ENCODE results near the gene FFAR4. TPM values are rescaled to one million over a fixed set of nuclear protein-coding genes. Genes with fewer than 3 reads are reported as not detected.

FFAR4 gene
- total and polyA plus RNA-seq, 2 donors (not counting 1 experiment from before 2014, with no cell fraction given) = not detected

DNA sequence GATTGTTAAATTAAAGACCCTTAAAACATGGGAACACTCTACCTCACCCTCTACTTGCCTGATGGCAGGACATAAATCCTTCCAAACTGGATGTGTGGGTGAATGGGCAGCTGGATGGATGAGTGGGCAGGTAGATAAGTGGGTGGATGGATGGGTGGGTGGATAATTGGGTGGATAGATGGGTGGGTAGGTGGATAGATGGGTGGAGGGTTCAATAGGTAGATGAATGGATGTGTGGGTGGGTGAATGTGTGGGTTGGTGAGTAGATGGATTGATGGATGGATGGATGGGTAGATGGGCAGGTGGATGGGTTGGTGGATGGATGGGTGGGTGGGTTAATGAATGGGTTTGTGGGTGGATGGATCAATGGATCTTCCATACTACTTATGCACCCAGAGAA lies 18.9 kb upstream of the FFAR4 start:
- no peak overlapping the region for H2AFZ ChIP-seq (ENCODE audit: low read length)
- no peak overlapping the region for H3K4me2 ChIP-seq (ENCODE audit: extremely low read depth, insufficient read depth, low read length)
- no peak for TF ChIP-seq EZH2 (IDR thresholded peaks at IDR 0.05; ENCODE audit: low read length, missing control alignments)
- TF ChIP-seq, protein P1, sequence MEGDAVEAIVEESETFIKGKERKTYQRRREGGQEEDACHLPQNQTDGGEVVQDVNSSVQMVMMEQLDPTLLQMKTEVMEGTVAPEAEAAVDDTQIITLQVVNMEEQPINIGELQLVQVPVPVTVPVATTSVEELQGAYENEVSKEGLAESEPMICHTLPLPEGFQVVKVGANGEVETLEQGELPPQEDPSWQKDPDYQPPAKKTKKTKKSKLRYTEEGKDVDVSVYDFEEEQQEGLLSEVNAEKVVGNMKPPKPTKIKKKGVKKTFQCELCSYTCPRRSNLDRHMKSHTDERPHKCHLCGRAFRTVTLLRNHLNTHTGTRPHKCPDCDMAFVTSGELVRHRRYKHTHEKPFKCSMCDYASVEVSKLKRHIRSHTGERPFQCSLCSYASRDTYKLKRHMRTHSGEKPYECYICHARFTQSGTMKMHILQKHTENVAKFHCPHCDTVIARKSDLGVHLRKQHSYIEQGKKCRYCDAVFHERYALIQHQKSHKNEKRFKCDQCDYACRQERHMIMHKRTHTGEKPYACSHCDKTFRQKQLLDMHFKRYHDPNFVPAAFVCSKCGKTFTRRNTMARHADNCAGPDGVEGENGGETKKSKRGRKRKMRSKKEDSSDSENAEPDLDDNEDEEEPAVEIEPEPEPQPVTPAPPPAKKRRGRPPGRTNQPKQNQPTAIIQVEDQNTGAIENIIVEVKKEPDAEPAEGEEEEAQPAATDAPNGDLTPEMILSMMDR (conservative IDR thresholded peaks at IDR 0.05 in 1 of 2, IDR thresholded peaks at IDR 0.05 in 1 of 2; ENCODE audit: low read depth in 1 of 2, low read length in 2 of 2) = no peak
- H3K27me3 ChIP-seq (ENCODE audit: control insufficient read depth, insufficient read depth, low read length) = peaks cover 5% of the 10 kb centered on the region
- no peak overlapping the region for H3K9ac ChIP-seq (ENCODE audit: insufficient read depth, low read length)
- no peaks in the 10 kb centered on the region for H3K79me2 ChIP-seq (ENCODE audit: control insufficient read depth, insufficient read depth, low read length)
- no peak overlapping the region for H3K27ac ChIP-seq (ENCODE audit: insufficient read depth, low read length)
- H4K20me1 ChIP-seq (ENCODE audit: control insufficient read depth, extremely low read depth, insufficient read depth, low read length) = no peaks in the 10 kb centered on the region
- no peak for DNase-seq (ENCODE audit: low read depth in 2 of 2)
- H3K4me1 ChIP-seq (ENCODE audit: control insufficient read depth, extremely low read depth, insufficient read depth, low read length) = no peaks in the 10 kb centered on the region
- H3K9me3 ChIP-seq (ENCODE audit: control insufficient read depth, insufficient read depth, low read depth, low read length) = no peaks in the 10 kb centered on the region
- no peak overlapping the region for H3K4me3 ChIP-seq (replicated peaks in 1 of 4; ENCODE audit: control extremely low read depth in 1 of 4, insufficient read depth in 1 of 4, low read depth in 3 of 4, low read length in 4 of 4)
- H3K36me3 ChIP-seq (ENCODE audit: control insufficient read depth, insufficient read depth, low read length) = no peaks in the 10 kb centered on the region

DNA sequence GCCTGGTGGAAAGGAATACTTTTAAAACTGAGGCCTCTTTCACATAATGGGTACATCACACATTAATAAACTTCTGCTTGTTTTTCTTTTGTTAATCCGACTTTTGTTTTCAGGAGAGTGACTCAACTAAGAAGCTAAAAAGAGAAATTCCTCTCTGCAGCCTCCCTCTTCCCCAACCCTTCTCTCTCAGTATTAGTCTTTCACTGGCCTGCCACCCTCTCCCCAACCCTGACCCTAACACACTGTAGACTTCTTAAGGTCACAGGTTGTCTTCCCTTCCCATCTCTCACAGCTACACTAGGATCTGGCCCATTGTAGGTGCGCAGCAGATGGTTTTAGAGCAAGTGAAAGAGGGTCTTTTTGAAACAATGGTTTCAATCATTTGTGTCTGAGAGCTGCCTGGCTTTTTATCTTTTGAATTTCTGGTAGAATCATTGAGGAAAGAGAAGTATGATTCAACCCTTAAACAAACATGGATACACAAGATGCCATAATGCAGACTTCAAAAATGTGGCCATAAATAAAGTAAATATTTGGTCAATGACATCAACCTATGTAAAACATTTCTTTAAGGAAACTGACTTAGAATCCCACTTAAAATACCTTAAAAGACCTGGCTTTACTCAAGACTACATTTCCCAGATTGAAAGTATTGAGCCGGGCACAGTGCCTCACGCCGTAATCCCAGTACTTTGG lies 17.9 kb upstream of the FFAR4 start:
- no peaks in the 10 kb centered on the region for H3K79me2 ChIP-seq (ENCODE audit: control insufficient read depth, insufficient read depth, low read length)
- no peak overlapping the region for H3K9ac ChIP-seq (ENCODE audit: insufficient read depth, low read length)
- H4K20me1 ChIP-seq (ENCODE audit: control insufficient read depth, extremely low read depth, insufficient read depth, low read length) = no peaks in the 10 kb centered on the region
- H3K36me3 ChIP-seq (ENCODE audit: control insufficient read depth, insufficient read depth, low read length) = no peaks in the 10 kb centered on the region
- H3K4me1 ChIP-seq (ENCODE audit: control insufficient read depth, extremely low read depth, insufficient read depth, low read length) = no peaks in the 10 kb centered on the region
- no peaks in the 10 kb centered on the region for H3K9me3 ChIP-seq (ENCODE audit: control insufficient read depth, insufficient read depth, low read depth, low read length)
- H3K4me2 ChIP-seq (ENCODE audit: extremely low read depth, insufficient read depth, low read length) = no peak overlapping the region
- H3K4me3 ChIP-seq (replicated peaks in 1 of 4; ENCODE audit: control extremely low read depth in 1 of 4, insufficient read depth in 1 of 4, low read depth in 3 of 4, low read length in 4 of 4) = no peak overlapping the region
- TF ChIP-seq EZH2 (IDR thresholded peaks at IDR 0.05; ENCODE audit: low read length, missing control alignments) = no peak
- TF ChIP-seq, protein P1 (conservative IDR thresholded peaks at IDR 0.05 in 1 of 2, IDR thresholded peaks at IDR 0.05 in 1 of 2; ENCODE audit: low read depth in 1 of 2, low read length in 2 of 2) = no peak
- no peak overlapping the region for H3K27ac ChIP-seq (ENCODE audit: insufficient read depth, low read length)
- DNase-seq (ENCODE audit: low read depth in 2 of 2) = peak; percentile 6 to 39
- H3K27me3 ChIP-seq (ENCODE audit: control insufficient read depth, insufficient read depth, low read length) = peaks cover 4% of the 10 kb centered on the region
- H2AFZ ChIP-seq (ENCODE audit: low read length) = no peak overlapping the region

DNA sequence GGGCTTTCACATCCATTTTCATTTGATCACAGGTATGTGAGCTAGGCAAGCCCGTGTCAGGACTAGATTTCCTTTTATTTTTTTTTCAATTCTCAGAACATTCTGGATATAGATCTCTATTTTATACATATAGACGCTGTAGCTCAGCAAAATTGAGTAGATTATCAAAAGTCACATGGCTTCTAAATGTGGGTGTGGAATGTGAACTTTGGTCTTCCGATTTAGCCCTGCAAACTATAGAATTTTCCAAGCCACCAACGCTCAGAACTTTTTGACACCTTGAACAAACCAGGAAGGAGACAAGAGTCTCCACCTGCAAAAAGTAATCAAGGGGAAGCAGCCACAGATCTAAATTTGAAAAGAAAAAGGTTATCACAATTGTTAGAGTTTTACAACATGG lies 15.9 kb upstream of the FFAR4 start:
- TF ChIP-seq, protein P1 (conservative IDR thresholded peaks at IDR 0.05 in 1 of 2, IDR thresholded peaks at IDR 0.05 in 1 of 2; ENCODE audit: low read depth in 1 of 2, low read length in 2 of 2) = no peak
- no peak for TF ChIP-seq EZH2 (IDR thresholded peaks at IDR 0.05; ENCODE audit: low read length, missing control alignments)
- no peaks in the 10 kb centered on the region for H3K27me3 ChIP-seq (ENCODE audit: control insufficient read depth, insufficient read depth, low read length)
- H3K9ac ChIP-seq (ENCODE audit: insufficient read depth, low read length) = no peak overlapping the region
- no peaks in the 10 kb centered on the region for H3K4me1 ChIP-seq (ENCODE audit: control insufficient read depth, extremely low read depth, insufficient read depth, low read length)
- no peaks in the 10 kb centered on the region for H4K20me1 ChIP-seq (ENCODE audit: control insufficient read depth, extremely low read depth, insufficient read depth, low read length)
- DNase-seq (ENCODE audit: low read depth in 2 of 2) = no peak
- no peaks in the 10 kb centered on the region for H3K36me3 ChIP-seq (ENCODE audit: control insufficient read depth, insufficient read depth, low read length)
- no peak overlapping the region for H3K4me3 ChIP-seq (replicated peaks in 1 of 4; ENCODE audit: control extremely low read depth in 1 of 4, insufficient read depth in 1 of 4, low read depth in 3 of 4, low read length in 4 of 4)
- H2AFZ ChIP-seq (ENCODE audit: low read length) = no peak overlapping the region
- H3K79me2 ChIP-seq (ENCODE audit: control insufficient read depth, insufficient read depth, low read length) = no peaks in the 10 kb centered on the region
- no peak overlapping the region for H3K4me2 ChIP-seq (ENCODE audit: extremely low read depth, insufficient read depth, low read length)
- H3K27ac ChIP-seq (ENCODE audit: insufficient read depth, low read length) = no peak overlapping the region
- H3K9me3 ChIP-seq (ENCODE audit: control insufficient read depth, insufficient read depth, low read depth, low read length) = no peaks in the 10 kb centered on the region

All from fibroblast of lung (primary cell).